WERI-Rb-1 (cell line): ENCODE results near the gene B4GALT7.
A peak's percentile ranks its signal among the peaks of the same experiment; 100 is the strongest.

ENCODE experiments used
- DNase-seq: peaks from one replicate; pipeline ENCODE4 v3.0.0-alpha.2; 2020
- H3K27ac ChIP-seq: fragments of 250-450 bp; sonication (Bioruptor Pico); 2 replicates; pipeline ENCODE4 v1.5.1; 2020; ENCODE audit warnings: mild to moderate bottlenecking, moderate library complexity
- H3K27me3 ChIP-seq: fragments of 250-450 bp; sonication (Bioruptor Pico); 2 replicates; pipeline ENCODE4 v1.5.1; 2021; ENCODE audit warnings: mild to moderate bottlenecking, low read depth, moderate library complexity; ENCODE audit not compliant: insufficient read depth, severe bottlenecking
- H3K36me3 ChIP-seq: fragments of 250-450 bp; sonication (Bioruptor Pico); 2 replicates; pipeline ENCODE4 v1.5.1; 2020; ENCODE audit warnings: mild to moderate bottlenecking, moderate library complexity
- H3K4me3 ChIP-seq: 2 replicates; pipeline ENCODE4 v1.5.1; 2011; ENCODE audit warnings: low read depth, mild to moderate bottlenecking, control low read depth, low read length
- H3K9me3 ChIP-seq: fragments of 250-450 bp; sonication (Bioruptor Pico); 2 replicates; pipeline ENCODE4 v1.5.1; 2021; ENCODE audit warnings: mild to moderate bottlenecking, moderate library complexity; ENCODE audit not compliant: severe bottlenecking
- TF ChIP-seq, protein P1 (sequence below): IDR thresholded peaks from 2 replicates; pipeline ENCODE4 v1.5.1; 2011; ENCODE audit warnings: low read depth, mild to moderate bottlenecking, control low read depth, inconsistent platforms, low read length

The B4GALT7 gene

GRCh38 chr5:177601126-177601525, 1.2 kb downstream of the B4GALT7 start:
- DNase-seq: no peak
- TF ChIP-seq, protein P1, sequence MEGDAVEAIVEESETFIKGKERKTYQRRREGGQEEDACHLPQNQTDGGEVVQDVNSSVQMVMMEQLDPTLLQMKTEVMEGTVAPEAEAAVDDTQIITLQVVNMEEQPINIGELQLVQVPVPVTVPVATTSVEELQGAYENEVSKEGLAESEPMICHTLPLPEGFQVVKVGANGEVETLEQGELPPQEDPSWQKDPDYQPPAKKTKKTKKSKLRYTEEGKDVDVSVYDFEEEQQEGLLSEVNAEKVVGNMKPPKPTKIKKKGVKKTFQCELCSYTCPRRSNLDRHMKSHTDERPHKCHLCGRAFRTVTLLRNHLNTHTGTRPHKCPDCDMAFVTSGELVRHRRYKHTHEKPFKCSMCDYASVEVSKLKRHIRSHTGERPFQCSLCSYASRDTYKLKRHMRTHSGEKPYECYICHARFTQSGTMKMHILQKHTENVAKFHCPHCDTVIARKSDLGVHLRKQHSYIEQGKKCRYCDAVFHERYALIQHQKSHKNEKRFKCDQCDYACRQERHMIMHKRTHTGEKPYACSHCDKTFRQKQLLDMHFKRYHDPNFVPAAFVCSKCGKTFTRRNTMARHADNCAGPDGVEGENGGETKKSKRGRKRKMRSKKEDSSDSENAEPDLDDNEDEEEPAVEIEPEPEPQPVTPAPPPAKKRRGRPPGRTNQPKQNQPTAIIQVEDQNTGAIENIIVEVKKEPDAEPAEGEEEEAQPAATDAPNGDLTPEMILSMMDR: no peak
- Histone ChIP-seq H3K36me3 (no peaks in the 10 kb centered on the region), H3K27ac (no peak overlapping the region), H3K27me3 (no peaks in the 10 kb centered on the region), H3K4me3 (no peak overlapping the region), H3K9me3 (no peaks in the 10 kb centered on the region)

- H3K4me3 ChIP-seq: no peak overlapping the region
- peak; percentile 30 for DNase-seq
- TF ChIP-seq, protein P1: 0 out of 2 replicates have a peak, but pooled peaks have one; percentile 5
Measured at GRCh38 chr5:177601577-177602457, 1.9 kb downstream of the B4GALT7 start.

GRCh38 chr5:177602458-177602830, 2.5 kb downstream of the B4GALT7 start:
- H3K27ac ChIP-seq: no peak overlapping the region
- TF ChIP-seq, protein P1: no peak
- no peaks in the 10 kb centered on the region for H3K27me3 ChIP-seq
- DNase-seq: no peak
- no peaks in the 10 kb centered on the region for H3K9me3 ChIP-seq
- no peaks in the 10 kb centered on the region for H3K36me3 ChIP-seq
- H3K4me3 ChIP-seq: no peak overlapping the region

More at GRCh38 chr5:177601577-177602457, 1.9 kb downstream of the B4GALT7 start:
- no peaks in the 10 kb centered on the region for H3K27me3 ChIP-seq
- no peaks in the 10 kb centered on the region for H3K9me3 ChIP-seq
- no peak overlapping the region for H3K27ac ChIP-seq
- no peaks in the 10 kb centered on the region for H3K36me3 ChIP-seq

- Histone ChIP-seq H3K4me3 (no peak overlapping the region), H3K27me3 (no peaks in the 10 kb centered on the region), H3K36me3 (no peaks in the 10 kb centered on the region), H3K27ac (no peak overlapping the region), H3K9me3 (no peaks in the 10 kb centered on the region)
- no peak for DNase-seq
- TF ChIP-seq, protein P1: no peak
Measured at GRCh38 chr5:177603631-177604030, 3.7 kb downstream of the B4GALT7 start.

- Histone ChIP-seq H3K36me3 (no peaks in the 10 kb centered on the region), H3K27ac (no peak overlapping the region), H3K27me3 (no peaks in the 10 kb centered on the region), H3K9me3 (no peaks in the 10 kb centered on the region), H3K4me3 (no peak overlapping the region)
- TF ChIP-seq, protein P1: no peak
- no peak for DNase-seq
Measured at GRCh38 chr5:177604116-177604521, 4.2 kb downstream of the B4GALT7 start.

DNA sequence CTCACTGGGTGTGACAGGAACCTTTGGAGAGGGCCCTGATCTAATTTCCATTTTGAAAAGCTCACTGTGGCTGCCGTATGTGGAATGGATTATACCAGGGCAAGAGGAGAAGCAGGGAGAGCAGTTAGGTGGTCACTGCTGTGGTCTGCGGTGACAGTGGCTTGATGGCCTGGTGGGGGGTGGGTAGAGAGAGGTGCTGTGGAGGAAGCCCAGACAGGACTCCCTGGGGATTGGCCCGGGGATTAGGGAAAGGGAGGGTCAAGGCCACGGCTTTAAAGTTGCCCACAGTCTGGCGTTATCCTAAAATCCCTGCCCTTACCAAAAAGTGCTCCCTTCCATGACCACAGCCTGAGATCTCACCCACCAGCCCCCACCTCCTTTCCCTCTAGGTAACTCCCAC, 4.7 kb downstream of the B4GALT7 start:
- no peaks in the 10 kb centered on the region for H3K36me3 ChIP-seq
- H3K27ac ChIP-seq: no peak overlapping the region
- no peaks in the 10 kb centered on the region for H3K27me3 ChIP-seq
- DNase-seq: no peak
- H3K9me3 ChIP-seq: no peaks in the 10 kb centered on the region
- H3K4me3 ChIP-seq: no peak overlapping the region
- TF ChIP-seq, protein P1: no peak
